Thymus (tissue), 11 donors: ENCODE results near the gene XPNPEP2. TPM values are rescaled to one million over a fixed set of nuclear protein-coding genes. Genes with fewer than 3 reads are reported as not detected.

ENCODE experiments used
- DNase-seq, 9 donors: peaks; one replicate each; pipeline ENCODE4 v3.0.0-alpha.2; 2013; ENCODE audit warnings: low spot score in 9 of 9, low read depth in 6 of 9, missing footprints in 1 of 9
- H3K27ac ChIP-seq, 2 donors: one replicate each; pipeline ENCODE4 v1.5.1; 2013; ENCODE audit warnings: control low read depth in 1 of 2, low read depth in 1 of 2, low read length in 1 of 2, mild to moderate bottlenecking in 1 of 2, moderate library complexity in 1 of 2
- H3K27me3 ChIP-seq, 2 donors: one replicate each; pipeline ENCODE4 v1.5.1; 2013; ENCODE audit warnings: low read length in 1 of 2; ENCODE audit not compliant: control insufficient read depth in 2 of 2, insufficient read depth in 1 of 2
- H3K36me3 ChIP-seq, 2 donors: one replicate each; pipeline ENCODE4 v1.5.1; 2013; ENCODE audit warnings: low read length in 1 of 2, mild to moderate bottlenecking in 1 of 2, moderate library complexity in 1 of 2; ENCODE audit not compliant: control insufficient read depth in 2 of 2, insufficient read depth in 2 of 2
- H3K4me1 ChIP-seq, 2 donors: one replicate each; pipeline ENCODE4 v1.5.1; 2013; ENCODE audit warnings: low read length in 2 of 2; ENCODE audit not compliant: control insufficient read depth in 2 of 2, insufficient read depth in 2 of 2
- H3K4me3 ChIP-seq, 2 donors: one replicate each; pipeline ENCODE4 v1.5.1; 2013; ENCODE audit warnings: low read length in 2 of 2, control low read depth in 1 of 2, mild to moderate bottlenecking in 1 of 2
- H3K9me3 ChIP-seq, 2 donors: one replicate each; pipeline ENCODE4 v1.5.1; 2013; ENCODE audit warnings: low read length in 1 of 2, mild to moderate bottlenecking in 1 of 2; ENCODE audit not compliant: control insufficient read depth in 2 of 2, insufficient read depth in 1 of 2
- WGBS: extraction: QIAGEN DNeasy Blood & Tissue Kit; methylation state at CpG from one replicate; pipeline ENCODE4 v1.1.7; 2013; 5-methylcytosine and 5-hydroxymethylcytosine counted together
- polyA plus RNA-seq: library from polyadenylated mRNA; stranded (reverse); fragments of 200-250 nt; gene quantifications from one replicate; pipeline ENCODE4 v1.2.3, GENCODE V29; 2013
- total RNA-seq: library from RNA; stranded (reverse); fragments of 120-200 nt; gene quantifications from one replicate; pipeline ENCODE4 v1.2.4, GENCODE V29; 2013
- donor health status: healthy.

The XPNPEP2 gene
- total and polyA plus RNA-seq, 2 donors, result 0.62 to 0.90 TPM

DNA sequence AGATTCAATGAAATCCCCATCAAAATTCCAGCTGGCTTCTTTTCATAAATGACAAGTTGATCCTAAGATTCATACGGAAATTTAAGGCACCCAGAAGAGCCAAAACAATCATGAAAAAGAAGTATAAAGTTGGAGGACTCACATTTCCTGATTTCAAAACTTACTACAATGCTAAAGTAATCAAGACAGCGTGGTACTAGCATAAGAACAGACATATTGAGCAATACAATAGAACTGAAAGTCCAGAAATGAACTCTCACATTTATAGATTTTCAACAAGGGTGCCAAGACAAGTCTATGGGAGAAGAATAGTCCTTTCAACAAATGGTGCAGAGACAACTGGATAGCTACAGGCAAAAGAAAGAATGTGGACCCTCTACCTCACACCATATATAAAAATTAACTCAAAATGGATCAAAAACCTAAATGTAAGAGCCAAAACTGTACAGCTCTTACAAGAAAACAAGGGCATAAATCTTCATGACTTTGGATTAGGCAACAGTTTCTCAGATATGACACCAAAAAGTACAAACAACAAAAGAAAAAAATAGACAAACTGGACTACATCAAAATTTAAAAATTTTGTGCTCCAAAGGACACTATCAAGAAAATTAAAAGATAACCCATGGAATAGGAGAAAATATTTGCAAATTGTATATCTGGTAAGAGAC, 69.5 kb downstream of the XPNPEP2 start:
- Histone ChIP-seq H3K27ac (no peak overlapping the region), H3K36me3 (peaks cover 0 to 17% of the 10 kb centered on the region in 2 donors)
- no peak for DNase-seq

DNA sequence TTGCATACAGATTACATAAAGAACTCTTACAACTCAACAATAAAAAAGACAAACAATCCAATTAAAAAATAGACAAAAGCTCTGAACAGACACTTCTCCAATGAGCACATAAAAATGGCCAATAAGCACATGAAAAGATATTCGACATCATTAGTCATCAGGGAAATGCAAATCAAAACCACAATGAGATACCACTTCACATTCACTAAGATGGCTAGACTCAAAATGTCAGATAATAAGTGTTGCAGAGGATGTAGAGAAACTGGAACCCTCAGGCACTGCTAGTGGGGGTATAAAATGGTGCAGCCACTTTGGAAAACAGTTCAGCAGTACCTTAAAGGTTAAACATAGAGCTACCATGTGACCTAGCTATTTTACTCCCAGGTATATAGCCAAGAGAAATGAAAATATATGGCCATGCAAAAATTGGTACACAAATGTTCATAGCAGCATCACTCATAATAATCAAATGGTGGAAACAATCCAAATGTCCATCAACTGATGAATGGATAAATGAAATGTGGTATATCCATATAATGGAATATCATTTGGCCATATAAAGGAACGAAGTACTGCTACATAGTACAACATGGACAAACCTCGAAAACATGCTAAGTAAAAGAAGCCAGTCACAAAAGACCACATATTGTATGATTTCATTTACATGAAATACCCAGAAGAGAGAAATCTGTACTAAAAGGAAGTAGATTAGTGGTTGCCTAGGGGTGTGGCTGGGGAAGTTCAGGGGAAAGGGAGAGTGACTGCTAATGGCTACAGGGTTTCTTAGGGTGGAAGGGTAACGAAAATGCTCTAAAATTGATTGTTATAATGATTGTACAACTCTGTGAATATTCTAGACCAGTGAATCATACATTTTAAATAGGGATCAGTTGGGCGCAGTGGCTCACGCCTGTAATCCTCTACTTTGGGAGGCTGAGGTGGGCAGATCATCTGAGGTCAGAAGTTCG, 70.3 kb downstream of the XPNPEP2 start:
- H3K9me3 ChIP-seq, result no peaks in the 10 kb centered on the region
- H3K27ac ChIP-seq, result no peak overlapping the region
- no peak overlapping the region for H3K4me3 ChIP-seq
- no peak for DNase-seq
- WGBS, result 94% methylated on average over 7 of the region's 7 CpGs
- peaks cover 0 to 17% of the 10 kb centered on the region in 2 donors for H3K36me3 ChIP-seq
- H3K4me1 ChIP-seq, result no peaks in the 10 kb centered on the region
- no peaks in the 10 kb centered on the region for H3K27me3 ChIP-seq

More for the DNA sequence above, 69.5 kb downstream of the XPNPEP2 start:
- Histone ChIP-seq H3K4me1 (no peaks in the 10 kb centered on the region), H3K9me3 (no peaks in the 10 kb centered on the region), H3K4me3 (no peak overlapping the region), H3K27me3 (no peaks in the 10 kb centered on the region)
- 97% methylated on average over 2 of the region's 2 CpGs for WGBS

DNA sequence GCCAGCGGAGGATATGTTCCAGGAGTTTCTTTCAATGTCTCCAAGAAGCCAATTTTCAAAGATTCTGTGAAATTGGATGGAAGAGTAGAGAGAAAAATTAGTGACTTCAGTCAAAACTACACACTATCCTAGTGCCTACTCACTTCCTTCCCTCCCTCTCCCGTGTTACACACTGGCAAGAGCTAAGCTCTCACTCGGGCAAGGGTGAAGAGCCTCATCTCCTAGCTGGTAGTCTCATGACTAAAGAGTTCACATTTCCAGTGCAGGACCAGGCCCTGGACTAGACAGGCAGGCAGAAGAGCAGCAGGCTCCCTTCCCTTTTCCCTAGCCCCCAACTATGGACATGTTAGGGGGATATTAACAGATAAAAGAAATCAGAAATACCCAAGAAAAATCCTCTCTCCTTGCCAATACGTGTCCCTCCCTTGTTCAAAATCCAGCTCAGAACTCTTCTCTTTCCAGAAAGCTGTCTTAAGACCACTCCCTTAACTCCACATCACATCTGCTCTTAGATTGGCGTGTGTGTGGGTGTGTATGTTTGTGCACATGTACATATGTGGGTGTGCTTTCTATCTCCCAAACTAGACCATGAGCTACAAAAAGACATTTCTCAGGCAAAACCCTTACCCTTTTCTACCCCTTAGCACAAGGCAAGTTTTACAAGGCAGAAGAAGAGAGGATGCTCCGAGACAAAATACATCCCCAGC, 75.0 kb downstream of the XPNPEP2 start:
- Histone ChIP-seq H3K27me3 (no peaks in the 10 kb centered on the region), H3K9me3 (no peaks in the 10 kb centered on the region), H3K4me3 (no peak overlapping the region), H3K36me3 (peaks cover 0 to 9% of the 10 kb centered on the region in 2 donors), H3K4me1 (no peaks in the 10 kb centered on the region), H3K27ac (no peak overlapping the region)
- 92% methylated on average over 6 of the region's 6 CpGs for WGBS
- DNase-seq, result no peak

DNA sequence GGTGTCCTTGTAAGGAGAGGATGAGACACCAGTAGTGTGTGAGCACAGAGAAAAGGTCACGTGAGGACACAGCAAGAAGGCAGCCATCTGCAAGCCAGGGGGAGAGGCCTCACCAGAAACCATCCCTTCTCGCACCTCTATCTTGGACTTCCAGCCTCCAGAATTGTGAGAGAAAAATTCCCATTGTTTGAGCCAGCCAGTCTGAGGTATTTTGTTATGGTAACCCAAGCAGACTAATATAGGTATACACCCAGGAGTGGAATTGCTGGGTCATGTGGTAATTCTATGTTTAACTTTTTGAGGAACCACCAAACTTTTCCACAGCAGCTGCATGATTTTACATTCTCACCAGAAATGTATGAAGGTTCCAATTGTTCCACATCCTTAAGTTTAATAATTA, 79.3 kb downstream of the XPNPEP2 start:
- Histone ChIP-seq H3K27me3 (no peaks in the 10 kb centered on the region), H3K27ac (no peak overlapping the region), H3K4me1 (no peaks in the 10 kb centered on the region), H3K36me3 (peaks cover 0 to 2% of the 10 kb centered on the region in 2 donors), H3K9me3 (no peaks in the 10 kb centered on the region), H3K4me3 (no peak overlapping the region)
- DNase-seq, result no peak
- 100% methylated on average over 2 of the region's 2 CpGs for WGBS

Other genes starting within 250 kb of the XPNPEP2 start
- 15.5 TPM for gene SMARCA1, start 215.5 kb upstream of the XPNPEP2 start, total RNA-seq
- 14.7 TPM for gene SMARCA1, start 215.5 kb upstream of the XPNPEP2 start, polyA plus RNA-seq
- gene OCRL, start 198.7 kb upstream of the XPNPEP2 start, total RNA-seq, result 3.5 TPM
- 8.2 TPM for gene OCRL, start 198.7 kb upstream of the XPNPEP2 start, polyA plus RNA-seq
- 0.90 TPM for gene APLN, start 84.0 kb upstream of the XPNPEP2 start, total RNA-seq
- gene APLN, start 84.0 kb upstream of the XPNPEP2 start, polyA plus RNA-seq, result 0.32 TPM
- gene SASH3, start 41.0 kb downstream of the XPNPEP2 start, total RNA-seq, result 176 TPM
- gene SASH3, start 41.0 kb downstream of the XPNPEP2 start, polyA plus RNA-seq, result 58.2 TPM
- gene ZDHHC9, start 104.9 kb downstream of the XPNPEP2 start, total RNA-seq, result 3.5 TPM
- 4.5 TPM for gene ZDHHC9, start 104.9 kb downstream of the XPNPEP2 start, polyA plus RNA-seq
- 22.7 TPM for gene UTP14A, start 167.2 kb downstream of the XPNPEP2 start, total RNA-seq
- 14.5 TPM for gene UTP14A, start 167.2 kb downstream of the XPNPEP2 start, polyA plus RNA-seq
- 1.0 TPM for gene BCORL1, start 243.7 kb downstream of the XPNPEP2 start, total RNA-seq
- gene BCORL1, start 243.7 kb downstream of the XPNPEP2 start, polyA plus RNA-seq, result 2.0 TPM